ENCODE measurements around the gene DDX27. TPM values are rescaled to one million over a fixed set of nuclear protein-coding genes. Genes with fewer than 3 reads are reported as not detected.

DDX27 gene
- total and polyA plus RNA-seq, 2 of the 8 experiments (the other 6 are each of a cell fraction or from before 2014, with no cell fraction given): 42.7 to 51.0 TPM

DNA sequence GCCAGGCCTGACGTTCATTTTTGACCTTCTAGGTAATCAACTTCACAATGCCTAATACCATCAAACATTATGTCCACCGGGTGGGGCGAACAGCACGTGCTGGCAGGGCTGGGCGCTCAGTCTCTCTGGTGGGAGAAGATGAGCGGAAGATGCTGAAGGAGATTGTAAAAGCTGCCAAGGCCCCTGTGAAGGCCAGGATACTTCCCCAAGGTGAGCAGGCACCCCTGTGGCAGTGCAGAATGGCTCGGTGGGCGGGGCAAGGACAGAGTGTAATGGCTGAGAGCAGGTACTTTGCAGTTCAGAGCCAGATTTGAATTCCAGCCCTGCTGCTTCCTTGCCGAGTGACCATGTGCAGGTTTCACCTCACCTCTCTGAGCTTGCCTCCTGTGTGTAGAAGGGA is 17.1 kb downstream of the DDX27 start:
- H3K79me2 ChIP-seq (ENCODE audit: control insufficient read depth in 1 of 2, insufficient read depth in 2 of 2, low read length in 2 of 2): no peaks in the 10 kb centered on the region
- ChIA-PET POLR2A (ENCODE audit: partially characterized antibody) (interaction anchor here (1.2 to 6.7 kb wide), 5 partner anchors 10 to 42 kb away, joined by 3 to 51 read pairs (median 6); partner anchors contain the start of gene ZNFX1), CTCF (ENCODE audit: partially characterized antibody) (interaction anchor here (0.9 to 3.0 kb wide), 2 partner anchors 10 to 31 kb away, joined by 3 to 27 read pairs; no protein-coding TSS in a partner anchor)
- no peak for FAIRE-seq
- peaks cover 38 to 73% (median 56%) of the 10 kb centered on the region in 4 experiments for H3K36me3 ChIP-seq (ENCODE audit: control insufficient read depth in 2 of 4, insufficient read depth in 4 of 4, low read length in 3 of 4)
- H3K18ac ChIP-seq (ENCODE audit: extremely low read depth, low read length): no peak overlapping the region
- H4K5ac ChIP-seq (ENCODE audit: insufficient read length, low read depth, low read length): no peak overlapping the region
- H3K27ac ChIP-seq (ENCODE audit: low read depth, low read length): no peak overlapping the region
- 92% methylated on average over 9 of the region's 9 CpGs; no CpG with 5 or more reads in 1 of the 2 experiments for WGBS, 2 experiments (ENCODE audit: extremely low coverage in 1 of 2, insufficient coverage in 1 of 2, insufficient read length in 1 of 2, insufficient replicate concordance in 2 of 2, low coverage in 1 of 2, low lambda C conversion rate in 2 of 2, missing lambda C conversion rate in 1 of 2)
- H3K27me3 ChIP-seq (replicated peaks in 1 of 4; ENCODE audit: control insufficient read depth in 3 of 4, extremely low read depth in 1 of 4, insufficient read depth in 3 of 4, low read length in 3 of 4): no peaks in the 10 kb centered on the region
- no peak for DNase-seq (ENCODE audit: low read depth in 1 of 2, low spot score in 2 of 2)
- no peak overlapping the region for H2BK5ac ChIP-seq (ENCODE audit: low read depth, low read length)
- no peak overlapping the region for H3K4ac ChIP-seq (replicated peaks; ENCODE audit: insufficient read length, low read depth, low read length)
- no peak overlapping the region for H3K14ac ChIP-seq (ENCODE audit: insufficient read length)
- H4K8ac ChIP-seq (ENCODE audit: extremely low read depth, insufficient read depth, low read length): no peak overlapping the region
- H3K4me1 ChIP-seq (replicated peaks in 1 of 4; ENCODE audit: control insufficient read depth in 3 of 4, insufficient read depth in 4 of 4, low read length in 3 of 4): no peaks in the 10 kb centered on the region
- H2BK15ac ChIP-seq (ENCODE audit: low read length): no peak overlapping the region
- H2BK12ac ChIP-seq (ENCODE audit: low read depth, low read length): no peak overlapping the region
- no peak overlapping the region for H2BK20ac ChIP-seq (ENCODE audit: low read length)
- H3K23ac ChIP-seq (ENCODE audit: insufficient read length): no peak overlapping the region
- H2AFZ ChIP-seq (ENCODE audit: low read length): no peak overlapping the region
- no peak overlapping the region for H3K9ac ChIP-seq (replicated peaks in 1 of 4; ENCODE audit: extremely low read depth in 1 of 4, low read depth in 3 of 4, low read length in 3 of 4)
- H2AK5ac ChIP-seq (ENCODE audit: low read depth, low read length): no peak overlapping the region
- no peak overlapping the region for H4K91ac ChIP-seq (replicated peaks; ENCODE audit: insufficient read length, low read length)
- no peak overlapping the region for H3K4me2 ChIP-seq (ENCODE audit: insufficient read depth in 1 of 2, low read depth in 2 of 2, low read length in 2 of 2)
- no peak overlapping the region for H3K4me3 ChIP-seq (ENCODE audit: extremely low read depth in 1 of 4, insufficient read depth in 2 of 4, low read depth in 3 of 4, low read length in 4 of 4)
- no peak overlapping the region for H3K56ac ChIP-seq (replicated peaks; ENCODE audit: insufficient read length, low read depth, low read length)
- H3K9me3 ChIP-seq (ENCODE audit: insufficient read depth in 2 of 2, low read depth in 1 of 2, low read length in 1 of 2): no peaks in the 10 kb centered on the region
- no peaks in the 10 kb centered on the region for H3K79me1 ChIP-seq (ENCODE audit: low read depth, low read length)
- no peaks in the 10 kb centered on the region for H3K23me2 ChIP-seq (ENCODE audit: low read depth, low read length)
- no peak overlapping the region for H2BK120ac ChIP-seq (replicated peaks; ENCODE audit: low read depth, low read length)
- H4K20me1 ChIP-seq (replicated peaks in 1 of 2; ENCODE audit: control insufficient read depth in 1 of 2, insufficient read depth in 2 of 2, low read length in 2 of 2): peaks cover 0 to 4% of the 10 kb centered on the region in 2 experiments
- TF ChIP-seq MAFK (IDR thresholded peaks at IDR 0.05; ENCODE audit: low read depth, low read length) (no peak), ASH2L (IDR thresholded peaks at IDR 0.05; ENCODE audit: low read length) (no peak), TAF1 (IDR thresholded peaks at IDR 0.05; ENCODE audit: low read depth, low read length) (no peak), RXRA (IDR thresholded peaks at IDR 0.05; ENCODE audit: insufficient read depth, low read depth, low read length) (no peak), JUND (IDR thresholded peaks at IDR 0.05; ENCODE audit: low read length) (no peak), MAX (IDR thresholded peaks at IDR 0.05) (no peak), JUN (IDR thresholded peaks at IDR 0.05; ENCODE audit: low read depth, low read length) (no peak)

Data from H1 (cell line).